HCT116 (cell line): ENCODE data around the gene AGBL1. TPM values are rescaled to one million over a fixed set of nuclear protein-coding genes. Genes with fewer than 3 reads are reported as not detected.

Source experiments
- ATAC-seq: fragments of 200-7000 bp; cut with Tn5 transposase; 2 replicates; pipeline ENCODE4 v1.9.1; 2020; ENCODE audit warnings: mild to moderate bottlenecking, moderate library complexity
- BruUV-seq: library from RNA; stranded (reverse); fragments of 400-500 nt; replicated peaks from 2 replicates; lab custom pipeline; 2021; lab: Mats Ljungman, UMichigan
- CTCF ChIA-PET: fragments of 300-600 bp; sonication (Branson Sonifier 250); formaldehyde crosslinking; loops from one replicate; lab custom pipeline; 2021; ENCODE audit warnings: antibody characterized with exemption; lab: Charles Lee
- POLR2A ChIA-PET: fragments of 300-600, 350-600 bp; sonication (Branson Sonifier 250); formaldehyde crosslinking; loops from one replicate; lab custom pipeline; 2021; ENCODE audit warnings: antibody characterized with exemption; lab: Charles Lee
- RAD21 ChIA-PET, 2 experiments: fragments of 300-600 bp; sonication (Branson Sonifier 250); formaldehyde crosslinking; loops; one replicate each; lab custom pipeline; 2023; ENCODE audit warnings: low total read pairs in 2 of 2; ENCODE audit not compliant: uncharacterized antibody in 2 of 2, unreplicated experiment in 2 of 2, low non-redundant PET in 1 of 2; lab: Charles Lee
- DNase-seq: peaks from one replicate; pipeline ENCODE4 v3.0.0-alpha.2; 2010; ENCODE audit warnings: low read depth, low spot score
- H2AFZ ChIP-seq: fragments of 200-600 bp; shearing (Covaris generic), sonication (generic); 2 replicates; pipeline ENCODE4 v1.6.1; 2017; ENCODE audit warnings: low read depth, mixed run types, mixed read lengths, antibody characterized with exemption, low read length; ENCODE audit not compliant: poor library complexity, severe bottlenecking
- H3K27ac ChIP-seq: 2 replicates; pipeline ENCODE4 v1.5.1; 2012; ENCODE audit warnings: low read depth, low read length
- H3K27me3 ChIP-seq: fragments of 200-600 bp; sonication (generic); 2 replicates; pipeline ENCODE4 v1.6.1; 2016; ENCODE audit warnings: mixed run types, low read length, mixed read lengths; ENCODE audit not compliant: insufficient read depth
- H3K36me3 ChIP-seq, 2 experiments: fragments of 200-500 bp in 1 of 2; fragments of 200-600 bp in 1 of 2; sonication (Bioruptor generic) in 1 of 2; sonication (generic) in 1 of 2; 2 replicates each; pipeline versions ENCODE4 v1.5.1 to v1.6.1; 2014 to 2016; ENCODE audit warnings: low read length in 2 of 2, inconsistent platforms in 1 of 2, mixed read lengths in 1 of 2, mixed run types in 1 of 2; ENCODE audit not compliant: insufficient read depth in 2 of 2, control insufficient read depth in 1 of 2
- H3K4me1 ChIP-seq, 2 experiments: fragments of 200-600 bp in 1 of 2; sonication (generic) in 1 of 2; 2 replicates each; pipeline versions ENCODE4 v1.5.1 to v1.6.1; 2012 to 2017; ENCODE audit warnings: low read length in 2 of 2, inconsistent platforms in 1 of 2, mild to moderate bottlenecking in 1 of 2, mixed read lengths in 1 of 2, mixed run types in 1 of 2, moderate library complexity in 1 of 2; ENCODE audit not compliant: insufficient read depth in 2 of 2, control insufficient read depth in 1 of 2
- H3K4me2 ChIP-seq: fragments of 200-600 bp; sonication (generic); 2 replicates; pipeline ENCODE4 v1.6.1; 2017; ENCODE audit warnings: mixed run types, low read length, mixed read lengths
- H3K4me3 ChIP-seq, 2 experiments: fragments of 200-600 bp in 1 of 2; sonication (generic) in 1 of 2; replicated peaks in 1 of 2; 2 replicates each; pipeline ENCODE4 v1.5.1; 2011 to 2016; ENCODE audit warnings: low read length in 2 of 2, control low read depth in 1 of 2, low read depth in 1 of 2, mild to moderate bottlenecking in 1 of 2, mixed read lengths in 1 of 2, mixed run types in 1 of 2
- H3K79me2 ChIP-seq: fragments of 200-600 bp; sonication (generic); 2 replicates; pipeline ENCODE4 v1.6.1; 2017; ENCODE audit warnings: mild to moderate bottlenecking, mixed run types, low read length, moderate library complexity, mixed read lengths; ENCODE audit not compliant: insufficient read depth
- H3K9ac ChIP-seq: fragments of 200-600 bp; sonication (generic); 2 replicates; pipeline ENCODE4 v1.6.1; 2016; ENCODE audit warnings: low read length, mixed read lengths
- H3K9me2 ChIP-seq: fragments of 200-600 bp; sonication (generic), shearing (Covaris generic); 2 replicates; pipeline ENCODE4 v1.6.1; 2017; ENCODE audit warnings: mixed run types, mild to moderate bottlenecking, moderate library complexity; ENCODE audit not compliant: insufficient read depth
- H3K9me3 ChIP-seq, 2 experiments: fragments of 200-500 bp in 1 of 2; fragments of 200-600 bp in 1 of 2; sonication (Bioruptor generic) in 1 of 2; sonication (generic) in 1 of 2; 2 replicates each; pipeline ENCODE4 v1.6.1; 2014 to 2017; ENCODE audit warnings: low read length in 2 of 2, mixed read lengths in 2 of 2, inconsistent platforms in 1 of 2, low read depth in 1 of 2, mild to moderate bottlenecking in 1 of 2, mixed run types in 1 of 2, moderate library complexity in 1 of 2; ENCODE audit not compliant: control insufficient read depth in 1 of 2, insufficient read depth in 1 of 2
- H4K20me1 ChIP-seq: fragments of 200-600 bp; sonication (generic), shearing (Covaris generic); 2 replicates; pipeline ENCODE4 v1.6.1; 2017; ENCODE audit warnings: mixed run types, mild to moderate bottlenecking, moderate library complexity; ENCODE audit not compliant: insufficient read depth
- ATF3 ChIP-seq: IDR thresholded peaks from 2 replicates; pipeline ENCODE4 v1.6.1; 2012
- CBX3 ChIP-seq: IDR thresholded peaks from 2 replicates; pipeline ENCODE4 v1.6.1; 2012; ENCODE audit warnings: low read depth
- CEBPB ChIP-seq: IDR thresholded peaks from 2 replicates; pipeline ENCODE4 v1.6.1; 2012; ENCODE audit warnings: low read depth
- CTCF ChIP-seq, 3 experiments: fragments of 200-600 bp in 1 of 3; sonication (generic) in 1 of 3; IDR thresholded peaks in 2 of 3; conservative IDR thresholded peaks in 1 of 3; 2 replicates each; pipeline ENCODE4 v1.5.1; 2012 to 2017; ENCODE audit warnings: low read depth in 2 of 3, low read length in 2 of 3, antibody characterized with exemption in 1 of 3, borderline replicate concordance in 1 of 3, control low read depth in 1 of 3, mild to moderate bottlenecking in 1 of 3, mixed read lengths in 1 of 3, mixed run types in 1 of 3, moderate library complexity in 1 of 3; ENCODE audit not compliant: insufficient read depth in 1 of 3
- EGR1 ChIP-seq: IDR thresholded peaks from 2 replicates; pipeline ENCODE4 v1.6.1; 2012; ENCODE audit warnings: low read depth
- EZH2 ChIP-seq: fragments of 200-600 bp; sonication (generic); IDR thresholded peaks from 2 replicates; pipeline ENCODE4 v1.6.1; 2017; ENCODE audit warnings: antibody characterized with exemption, mixed run types
- FOSL1 ChIP-seq: IDR thresholded peaks from 2 replicates; pipeline ENCODE4 v1.6.1; 2012; ENCODE audit warnings: low read depth
- JUND ChIP-seq: IDR thresholded peaks from 2 replicates; pipeline ENCODE4 v1.6.1; 2012
- MAX ChIP-seq: IDR thresholded peaks from 2 replicates; pipeline ENCODE4 v1.6.1; 2012
- POLR2A ChIP-seq: IDR thresholded peaks from 2 replicates; pipeline ENCODE4 v1.7.0; 2011; ENCODE audit warnings: borderline replicate concordance; ENCODE audit not compliant: insufficient read depth, insufficient read length; ENCODE audit errors: extremely low read depth
- POLR2AphosphoS5 ChIP-seq: IDR thresholded peaks from 2 replicates; pipeline ENCODE4 v1.6.1; 2011; ENCODE audit warnings: mild to moderate bottlenecking, low read depth, low read length, moderate library complexity
- RAD21 ChIP-seq: IDR thresholded peaks from 2 replicates; pipeline ENCODE4 v1.6.1; 2012; ENCODE audit warnings: low read depth, mild to moderate bottlenecking
- SP1 ChIP-seq: IDR thresholded peaks from 2 replicates; pipeline ENCODE4 v1.6.1; 2012; ENCODE audit warnings: low read depth
- SRF ChIP-seq: IDR thresholded peaks from 2 replicates; pipeline ENCODE4 v1.6.1; 2012; ENCODE audit warnings: low read depth
- TCF7L2 ChIP-seq: IDR thresholded peaks from 2 replicates; pipeline ENCODE4 v1.7.0; 2011; ENCODE audit warnings: borderline replicate concordance, inconsistent platforms; ENCODE audit not compliant: insufficient read depth, insufficient read length; ENCODE audit errors: extremely low read depth
- YY1 ChIP-seq: IDR thresholded peaks from 2 replicates; pipeline ENCODE4 v1.6.1; 2011; ENCODE audit warnings: low read length, low read depth, moderate library complexity, mild to moderate bottlenecking; ENCODE audit not compliant: insufficient replicate concordance; ENCODE audit errors: extremely low read depth
- ZBTB33 ChIP-seq: IDR thresholded peaks from 2 replicates; pipeline ENCODE4 v1.6.1; 2011; ENCODE audit warnings: mild to moderate bottlenecking, low read length, moderate library complexity; ENCODE audit not compliant: insufficient replicate concordance; ENCODE audit errors: extremely low read depth
- ZNF274 ChIP-seq: fragments of 200-500 bp; sonication (Bioruptor generic); IDR thresholded peaks from 2 replicates; pipeline ENCODE4 v1.6.1; 2014; ENCODE audit warnings: mild to moderate bottlenecking, low read depth, low read length, inconsistent platforms
- intact Hi-C: fragments of 100-400 bp; cut with micrococcal nuclease; formaldehyde crosslinking; loops from 2 replicates; pipeline ENCODE4 v1.10.0; 2022
- total RNA-seq: library from RNA; stranded (reverse); gene quantifications from one replicate; pipeline ENCODE4 v1.2.1, GENCODE V29; 2021; ENCODE audit not compliant: unreplicated experiment

AGBL1 gene
- total RNA-seq, 1 experiment from 2014 or later = not detected

GRCh38 chr15:86041399-86041798, 38.3 kb upstream of the AGBL1 start (continued):
- TF ChIP-seq CTCF (IDR thresholded peaks at IDR 0.05 in 2 of 3, conservative IDR thresholded peaks at IDR 0.05 in 1 of 3; ENCODE audit: borderline replicate concordance in 1 of 3, insufficient read depth in 1 of 3, low read depth in 2 of 3, low read length in 2 of 3) (no peak), ZNF274 (no peak), ATF3 (no peak)

- Histone ChIP-seq H3K9me2 (no peaks in the 10 kb centered on the region), H2AFZ (no peak overlapping the region), H3K36me3 (no peaks in the 10 kb centered on the region), H3K9me3 (no peaks in the 10 kb centered on the region), H3K27me3 (0 out of 2 replicates have a peak, but pooled peaks cover 3% of the 10 kb centered on the region), H3K4me2 (no peak overlapping the region), H3K4me1 (no peaks in the 10 kb centered on the region), H3K79me2 (no peaks in the 10 kb centered on the region), H3K27ac (no peak overlapping the region), H3K4me3 (no peak overlapping the region), H4K20me1 (no peaks in the 10 kb centered on the region), H3K9ac (no peak overlapping the region)
- POLR2A ChIA-PET = no interaction called here
- BruUV-seq = no TSS peak
- intact Hi-C loops = no loop called here
- ATAC-seq (no peak), DNase-seq (no peak)
- RAD21 ChIA-PET = no interaction called here
- TF ChIP-seq CEBPB (no peak), MAX (no peak), ZBTB33 (no peak), SRF (no peak), RAD21 (no peak), POLR2AphosphoS5 (no peak), YY1 (no peak), POLR2A (no peak), SP1 (no peak), ZNF274 (no peak), TCF7L2 (no peak), CBX3 (no peak), ATF3 (no peak), FOSL1 (no peak), EGR1 (no peak), EZH2 (no peak), CTCF (IDR thresholded peaks at IDR 0.05 in 2 of 3, conservative IDR thresholded peaks at IDR 0.05 in 1 of 3; ENCODE audit: borderline replicate concordance in 1 of 3, insufficient read depth in 1 of 3, low read depth in 2 of 3, low read length in 2 of 3) (no peak), JUND (no peak)
- CTCF ChIA-PET = no interaction called here
These were observed 37.4 kb upstream of the AGBL1 start for GRCh38 chr15:86042226-86042625.
